Ovary (tissue), 9 donors: ENCODE data around the gene TBC1D8B. TPM values are rescaled to one million over a fixed set of nuclear protein-coding genes. Genes with fewer than 3 reads are reported as not detected.

Experiments used
- DNase-seq, 5 donors: peaks; one replicate each; pipeline ENCODE4 v3.0.0-alpha.2; 2019 to 2020
- H3K27ac ChIP-seq, 2 donors: fragments of 200-600 bp; one replicate each; pipeline versions ENCODE4 v1.5.1 to v1.8.0; 2019 to 2022
- H3K27me3 ChIP-seq: fragments of 200-600 bp; one replicate; pipeline ENCODE4 v1.8.0; 2022
- H3K36me3 ChIP-seq: fragments of 200-600 bp; sonication (generic); one replicate; pipeline ENCODE4 v1.5.1; 2019
- H3K4me1 ChIP-seq: one replicate; pipeline ENCODE4 v1.8.1; 2013; ENCODE audit warnings: mild to moderate bottlenecking, moderate library complexity; ENCODE audit not compliant: insufficient read depth
- H3K4me3 ChIP-seq: fragments of 200-600 bp; sonication (generic); one replicate; pipeline ENCODE4 v1.5.1; 2017
- H3K9me3 ChIP-seq, 2 donors: fragments of 200-600 bp in 1 of 2; sonication (generic) in 1 of 2; one replicate each; pipeline versions ENCODE4 v1.5.1 to v1.8.1; 2013 to 2019; ENCODE audit warnings: mild to moderate bottlenecking in 1 of 2, moderate library complexity in 1 of 2
- CTCF ChIP-seq, 3 donors: fragments of 450-650 bp in 2 of 3; fragments of 200-600 bp in 1 of 3; IDR thresholded peaks; one replicate each; pipeline versions ENCODE4 v1.5.1 to v1.8.0; 2016 to 2022; ENCODE audit warnings: antibody characterized with exemption in 3 of 3, mild to moderate bottlenecking in 1 of 3
- EP300 ChIP-seq: sonication (generic); formaldehyde crosslinking; IDR thresholded peaks from one replicate; pipeline ENCODE4 v1.6.1; 2017; ENCODE audit warnings: antibody characterized with exemption
- POLR2A ChIP-seq: fragments of 450-650 bp; IDR thresholded peaks from one replicate; pipeline ENCODE4 v1.6.1; 2017; ENCODE audit warnings: antibody characterized with exemption, mild to moderate bottlenecking, moderate library complexity
- WGBS, 3 donors: extraction: QIAGEN DNeasy Blood & Tissue Kit in 1 of 3; methylation state at CpG; one replicate each; pipeline versions ENCODE4 v1.1.5 to v1.1.7; 2013 to 2017; 5-methylcytosine and 5-hydroxymethylcytosine counted together
- intact Hi-C, 4 donors: fragments of 100-400 bp; cut with DNase I; formaldehyde crosslinking; loops; one replicate each; pipeline versions ENCODE4 v1.11.0 to v1.15.1; 2022 to 2023
- polyA plus RNA-seq, 2 donors: library from polyadenylated mRNA; stranded (reverse); fragments of 200-250 nt in 1 of 2; fragments of 350-450 nt in 1 of 2; fragmentation: Illumina TruSeq in 1 of 2; extraction: RNeasy Lipid Tissue Mini Kit (QIAGEN cat#74804) in 1 of 2; gene quantifications; one replicate each; pipeline ENCODE4 v1.2.3, GENCODE V29; 2013 to 2014
- total RNA-seq, 7 donors: library from RNA; depleted of rRNA in 2 of 7; stranded (reverse); fragments of >200 nt in 2 of 7; fragmentation: NEBNext Ultra II Directional in 3 of 7; extraction: Animal tissue kit (Norgen Biotek cat#: 25700) in 3 of 7; gene quantifications; one replicate each; pipeline versions ENCODE4 v1.1.0 to v1.2.4, GENCODE V29; 2016 to 2023
- donor health status: DM: no; HTN: no; CAD: no; lungs with moderate emphysema.
- donor health status: DM: no; HTN: no; CAD: no.
- donor health status: Bipolar disorder and iron deficiency.
- donor health status: DM: yes; HTN: yes; CAD: no.
- donor health status: DM: no; HTN: no; CAD: no.
- donor health status: DM: yes; HTN: yes; CAD: no.

Gene TBC1D8B
- total and polyA plus RNA-seq, 9 donors: 2.3 to 10.4 (median 7.1) TPM

- H3K9me3 ChIP-seq: no peaks in the 10 kb centered on the region
- intact Hi-C loops: no loop called here
- H3K4me3 ChIP-seq: no peak overlapping the region
- TF ChIP-seq POLR2A: no peak
- no peak for TF ChIP-seq EP300
- TF ChIP-seq CTCF (IDR thresholded peaks at IDR 0.05): no peak
- no peak overlapping the region for H3K27ac ChIP-seq
- WGBS, 3 donors: 59 to 77% (median 65%) methylated on average over 1 of the region's 1 CpG
- H3K27me3 ChIP-seq: no peaks in the 10 kb centered on the region
- DNase-seq: no peak
- no peaks in the 10 kb centered on the region for H3K36me3 ChIP-seq
- no peaks in the 10 kb centered on the region for H3K4me1 ChIP-seq
Measured at GRCh38 chrX:106889468-106889867, 87.0 kb downstream of the TBC1D8B start.

- Histone ChIP-seq H3K27me3 (no peaks in the 10 kb centered on the region), H3K4me3 (no peak overlapping the region), H3K4me1 (no peaks in the 10 kb centered on the region), H3K36me3 (no peaks in the 10 kb centered on the region), H3K27ac (no peak overlapping the region), H3K9me3 (no peaks in the 10 kb centered on the region)
- WGBS, 3 donors: 40 to 61% (median 60%) methylated on average over 7 of the region's 7 CpGs
- TF ChIP-seq POLR2A (no peak), EP300 (no peak), CTCF (IDR thresholded peaks at IDR 0.05) (no peak)
- no peak for DNase-seq
- intact Hi-C loops: loop anchor here in 1 of 4 donors (10.0 kb wide), 1 partner anchor 1183 kb away; no protein-coding TSS in a partner anchor
Measured at GRCh38 chrX:106891762-106892460, 89.4 kb downstream of the TBC1D8B start.

GRCh38 chrX:106894392-106894909 is 92.0 kb downstream of the TBC1D8B start:
- 17 to 19% (median 19%) methylated on average over 6 of the region's 6 CpGs for WGBS, 3 donors
- Histone ChIP-seq H3K27me3 (no peaks in the 10 kb centered on the region), H3K9me3 (no peaks in the 10 kb centered on the region), H3K4me3 (no peak overlapping the region), H3K36me3 (no peaks in the 10 kb centered on the region), H3K4me1 (no peaks in the 10 kb centered on the region), H3K27ac (no peak overlapping the region)
- intact Hi-C loops: loop anchor here in 1 of 4 donors (10.0 kb wide), 1 partner anchor 1180 kb away; no protein-coding TSS in a partner anchor
- peak; percentile 48 to 68 (median 56) for DNase-seq
- TF ChIP-seq CTCF (IDR thresholded peaks at IDR 0.05) (peak; percentile 26 to 51 (median 41)), POLR2A (no peak)

GRCh38 chrX:106894978-106895452 is 92.5 kb downstream of the TBC1D8B start:
- intact Hi-C loops: loop anchor here in 1 of 4 donors (10.0 kb wide), 1 partner anchor 1180 kb away; no protein-coding TSS in a partner anchor
- DNase-seq: no peak
- Histone ChIP-seq H3K4me3 (no peak overlapping the region), H3K27ac (no peak overlapping the region), H3K36me3 (no peaks in the 10 kb centered on the region), H3K27me3 (no peaks in the 10 kb centered on the region), H3K9me3 (no peaks in the 10 kb centered on the region), H3K4me1 (no peaks in the 10 kb centered on the region)
- no peak for TF ChIP-seq EP300
- no peak for TF ChIP-seq POLR2A
- TF ChIP-seq CTCF (IDR thresholded peaks at IDR 0.05): no peak
- 33 to 46% (median 40%) methylated on average over 3 of the region's 3 CpGs for WGBS, 3 donors
